GM23338 (cell line): ENCODE data around the gene S100B. TPM values are rescaled to one million over a fixed set of nuclear protein-coding genes. Genes with fewer than 3 reads are reported as not detected.

Experiments
- ATAC-seq: fragments of 200-7000 bp; cut with Tn5 transposase; 3 replicates; pipeline ENCODE4 v1.9.1; 2020
- DNase-seq: peaks from one replicate; pipeline ENCODE4 v3.0.0-alpha.2; 2015; ENCODE audit warnings: low spot score
- H2AFZ ChIP-seq: fragments of 200-600 bp; sonication (generic); 2 replicates; pipeline ENCODE4 v1.8.0; 2016; ENCODE audit warnings: antibody characterized with exemption, mild to moderate bottlenecking, moderate library complexity
- H3F3A ChIP-seq: fragments of 200-600 bp; sonication (generic); replicated peaks from 2 replicates; pipeline ENCODE4 v1.8.0; 2017; ENCODE audit warnings: antibody characterized with exemption, mixed run types, low read depth
- H3K27ac ChIP-seq: fragments of 200-600 bp; sonication (generic); 2 replicates; pipeline ENCODE4 v1.6.1; 2016; ENCODE audit warnings: low read depth
- H3K27me3 ChIP-seq: fragments of 200-600 bp; sonication (generic); 2 replicates; pipeline ENCODE4 v1.8.0; 2016; ENCODE audit warnings: mild to moderate bottlenecking, mixed run types, moderate library complexity; ENCODE audit not compliant: insufficient read depth
- H3K36me3 ChIP-seq: fragments of 200-600 bp; sonication (generic); 2 replicates; pipeline ENCODE4 v1.8.0; 2016; ENCODE audit warnings: mild to moderate bottlenecking; ENCODE audit not compliant: insufficient read depth
- H3K4me1 ChIP-seq: fragments of 200-600 bp; sonication (generic); 2 replicates; pipeline ENCODE4 v1.8.0; 2016; ENCODE audit warnings: mild to moderate bottlenecking, moderate library complexity; ENCODE audit not compliant: insufficient read depth
- H3K4me2 ChIP-seq: fragments of 200-600 bp; sonication (generic); 2 replicates; pipeline ENCODE4 v1.7.1; 2017; ENCODE audit warnings: mixed run types
- H3K4me3 ChIP-seq: fragments of 200-600 bp; sonication (generic); 2 replicates; pipeline ENCODE4 v1.6.1; 2016; ENCODE audit warnings: mixed run types
- H3K79me2 ChIP-seq: fragments of 200-600 bp; sonication (generic); replicated peaks from 2 replicates; pipeline ENCODE4 v1.8.0; 2017; ENCODE audit warnings: mild to moderate bottlenecking; ENCODE audit not compliant: insufficient read depth
- H3K9me2 ChIP-seq: fragments of 200-600 bp; sonication (generic); 2 replicates; pipeline ENCODE4 v1.8.0; 2017; ENCODE audit not compliant: insufficient read depth
- H4K20me1 ChIP-seq: fragments of 200-600 bp; sonication (generic); replicated peaks from 2 replicates; pipeline ENCODE4 v1.8.0; 2017; ENCODE audit warnings: mild to moderate bottlenecking; ENCODE audit not compliant: insufficient read depth
- H3K27ac Mint-ChIP-seq: 2 replicates; pipeline ENCODE4 v1.8.0; 2020; ENCODE audit warnings: inconsistent platforms, mild to moderate bottlenecking, moderate library complexity, mixed read lengths
- H3K27me3 Mint-ChIP-seq: 3 replicates; pipeline ENCODE4 v1.8.0; 2022; ENCODE audit warnings: low read depth, mild to moderate bottlenecking, moderate library complexity, mixed read lengths, inconsistent platforms; ENCODE audit not compliant: insufficient read depth, poor library complexity
- H3K36me3 Mint-ChIP-seq: 3 replicates; pipeline ENCODE4 v1.8.0; 2021; ENCODE audit warnings: low read depth, mild to moderate bottlenecking, inconsistent platforms, moderate library complexity, mixed read lengths
- H3K4me1 Mint-ChIP-seq: 3 replicates; pipeline ENCODE4 v1.8.0; 2020; ENCODE audit warnings: mild to moderate bottlenecking, inconsistent platforms, mixed read lengths
- H3K4me3 Mint-ChIP-seq: 3 replicates; pipeline ENCODE4 v1.8.0; 2021; ENCODE audit warnings: moderate library complexity, mild to moderate bottlenecking, inconsistent platforms, mixed read lengths
- H3K9me3 Mint-ChIP-seq: 3 replicates; pipeline ENCODE4 v1.8.0; 2020; ENCODE audit warnings: moderate library complexity, mild to moderate bottlenecking, inconsistent platforms, mixed read lengths
- CREB1 ChIP-seq: fragments of 250-450 bp; sonication (Bioruptor Pico); IDR thresholded peaks from 2 replicates; pipeline ENCODE4 v1.5.0; 2020; ENCODE audit warnings: low read depth, mild to moderate bottlenecking, moderate library complexity
- CTCF ChIP-seq, 2 experiments: fragments of 200-600 bp in 1 of 2; sonication (generic) in 1 of 2; conservative IDR thresholded peaks; 2 replicates each; pipeline versions ENCODE4 v1.5.1 to v1.6.1; 2016 to 2017; ENCODE audit warnings: antibody characterized with exemption in 2 of 2, low read depth in 2 of 2, mild to moderate bottlenecking in 2 of 2, moderate library complexity in 1 of 2
- ETS1 ChIP-seq: IDR thresholded peaks from 2 replicates; pipeline ENCODE4 v1.6.1; 2016; ENCODE audit warnings: antibody characterized with exemption
- EZH2 ChIP-seq: fragments of 200-600 bp; sonication (generic); IDR thresholded peaks from one replicate; pipeline ENCODE4 v1.8.0; 2017; ENCODE audit warnings: antibody characterized with exemption, mild to moderate bottlenecking, low read depth; ENCODE audit not compliant: unreplicated experiment
- EZH2phosphoT487 ChIP-seq: fragments of 200-600 bp; sonication (generic); IDR thresholded peaks from one replicate; pipeline ENCODE4 v1.8.1; 2018; ENCODE audit warnings: antibody characterized with exemption; ENCODE audit not compliant: unreplicated experiment
- JUNB ChIP-seq: IDR thresholded peaks from one replicate; pipeline ENCODE4 v1.6.1; 2016; ENCODE audit warnings: antibody characterized with exemption; ENCODE audit not compliant: unreplicated experiment
- NANOG ChIP-seq: IDR thresholded peaks from 2 replicates; pipeline ENCODE4 v1.6.1; 2016; ENCODE audit warnings: antibody characterized with exemption, borderline replicate concordance
- POLR2AphosphoS5 ChIP-seq: IDR thresholded peaks from 2 replicates; pipeline ENCODE4 v1.6.1; 2016; ENCODE audit warnings: antibody characterized with exemption, low read depth
- REST ChIP-seq: IDR thresholded peaks from one replicate; pipeline ENCODE4 v1.6.1; 2018; ENCODE audit warnings: antibody characterized with exemption; ENCODE audit not compliant: unreplicated experiment
- STAT1 ChIP-seq: IDR thresholded peaks from one replicate; pipeline ENCODE4 v1.6.1; 2016; ENCODE audit warnings: antibody characterized with exemption; ENCODE audit not compliant: unreplicated experiment
- ZNF114 ChIP-seq: fragments of 250-450 bp; sonication (Bioruptor Pico); IDR thresholded peaks from 2 replicates; pipeline ENCODE4 v1.5.0; 2020; ENCODE audit warnings: mild to moderate bottlenecking, moderate library complexity
- ZNF331 ChIP-seq: fragments of 250-450 bp; sonication (Bioruptor Pico); IDR thresholded peaks from 2 replicates; pipeline ENCODE4 v1.5.0; 2020; ENCODE audit warnings: low read depth, mild to moderate bottlenecking, moderate library complexity
- ZNF462 ChIP-seq: fragments of 250-450 bp; sonication (Bioruptor Pico); IDR thresholded peaks from 2 replicates; pipeline ENCODE4 v1.5.0; 2020; ENCODE audit warnings: mild to moderate bottlenecking, moderate library complexity
- polyA plus RNA-seq: library from polyadenylated mRNA; unstranded; fragments of >200 nt; fragmentation: Nextera tagmentation; extraction: Ambion mirVana; gene quantifications from 2 replicates; pipeline ENCODE4 v1.2.1, GENCODE V29; 2016
- total RNA-seq: library from RNA; depleted of rRNA; stranded (reverse); fragments of >200 nt; shearing (Covaris generic); gene quantifications from 2 replicates; pipeline ENCODE4 v1.2.3, GENCODE V29; 2014

Gene S100B
- total and polyA plus RNA-seq, 2 experiments from 2014 or later: 0.97 to 1.5 TPM

GRCh38 chr21:46552274-46552673, 52.6 kb downstream of the S100B start:
- H3F3A ChIP-seq: no peaks in the 10 kb centered on the region
- H3K9me3 Mint-ChIP-seq: no peaks in the 10 kb centered on the region
- H4K20me1 ChIP-seq: no peaks in the 10 kb centered on the region
- TF ChIP-seq EZH2 (no peak), CREB1 (CRISPR knock-in tag) (no peak), CTCF (conservative IDR thresholded peaks at IDR 0.05; ENCODE audit: low read depth in 2 of 2) (no peak), EZH2phosphoT487 (no peak), POLR2AphosphoS5 (no peak), NANOG (no peak), REST (no peak), JUNB (no peak), ZNF331 (no peak), STAT1 (no peak), ZNF462 (no peak), ZNF114 (no peak), ETS1 (no peak)
- H3K4me3 Mint-ChIP-seq: no peak overlapping the region
- no peak overlapping the region for H3K27ac ChIP-seq
- no peak overlapping the region for H2AFZ ChIP-seq
- no peaks in the 10 kb centered on the region for H3K27me3 ChIP-seq
- no peaks in the 10 kb centered on the region for H3K9me2 ChIP-seq
- no peak for DNase-seq
- no peaks in the 10 kb centered on the region for H3K79me2 ChIP-seq
- H3K4me1 ChIP-seq: no peaks in the 10 kb centered on the region
- H3K36me3 ChIP-seq: no peaks in the 10 kb centered on the region
- H3K27me3 Mint-ChIP-seq: peaks cover 6% of the 10 kb centered on the region
- peaks cover 20% of the 10 kb centered on the region for H3K36me3 Mint-ChIP-seq
- H3K4me3 ChIP-seq: no peak overlapping the region
- ATAC-seq: no peak
- H3K27ac Mint-ChIP-seq: no peak overlapping the region
- no peaks in the 10 kb centered on the region for H3K4me1 Mint-ChIP-seq
- no peak overlapping the region for H3K4me2 ChIP-seq
